Panc1 (cell line): Measurements from ENCODE around the gene GOLT1B.

Experiments
- CTCF ChIP-seq: fragments of 450-650 bp; IDR thresholded peaks from 2 replicates; pipeline ENCODE4 v1.5.1; 2017; ENCODE audit warnings: mild to moderate bottlenecking
- POLR2AphosphoS5 ChIP-seq: IDR thresholded peaks from 2 replicates; pipeline ENCODE4 v1.6.1; 2012; ENCODE audit warnings: mild to moderate bottlenecking, low read depth, low read length, moderate library complexity

- TF ChIP-seq CTCF = no peak
- TF ChIP-seq POLR2AphosphoS5 = no peak
These were observed 26.0 kb upstream of the GOLT1B start for GRCh38 chr12:21475552-21475951.
